ENCODE measurements around the gene ANXA10. TPM values are rescaled to one million over a fixed set of nuclear protein-coding genes. Genes with fewer than 3 reads are reported as not detected.

ANXA10 gene
- total and polyA plus RNA-seq, 2 of the 4 experiments (the other 2 are of a cell fraction) = 0.44 to 0.72 TPM

GRCh38 chr4:168074861-168075260 lies 17.5 kb upstream of the ANXA10 start:
- H2AK9ac ChIP-seq (replicated peaks; ENCODE audit: low read depth, low read length, poor library complexity) = no peak overlapping the region
- H3K4me2 ChIP-seq (ENCODE audit: low read depth, low read length) = no peak overlapping the region
- no peak overlapping the region for H2AFZ ChIP-seq (replicated peaks; ENCODE audit: low read length, poor library complexity)
- peak; percentile 55 for TF ChIP-seq MAFK (IDR thresholded peaks at IDR 0.05; ENCODE audit: low read depth, low read length)
- TF ChIP-seq BHLHE40 (IDR thresholded peaks at IDR 0.05; ENCODE audit: low read depth, low read length) = no peak
- TF ChIP-seq RFX5 (IDR thresholded peaks at IDR 0.05; ENCODE audit: low read depth, low read length) = no peak
- no peak overlapping the region for H3K18ac ChIP-seq (ENCODE audit: low read depth, low read length)
- H3K27me3 ChIP-seq (ENCODE audit: control insufficient read depth, insufficient read depth, low read length) = no peaks in the 10 kb centered on the region
- no peak for ATAC-seq (ENCODE audit: low read depth)
- in situ Hi-C loops (cut with MboI; ENCODE audit: low sequenced_read_pairs) = loop anchor here (5.0 kb wide), 1 partner anchor 1053 kb away; no protein-coding TSS in a partner anchor
- H3K4me1 ChIP-seq (ENCODE audit: control insufficient read depth, insufficient read depth, low read length) = no peaks in the 10 kb centered on the region
- dilution Hi-C loops (cut with HindIII; ENCODE audit: low sequenced_read_pairs, unreplicated experiment) = no loop called here
- POLR2A ChIA-PET (ENCODE audit: unreplicated experiment) = no interaction called here
- H3K9me1 ChIP-seq (ENCODE audit: insufficient read depth, low read length) = no peaks in the 10 kb centered on the region
- CTCF ChIA-PET = no interaction called here
- WGBS, 2 experiments (ENCODE audit: extremely low coverage in 2 of 2, insufficient read length in 1 of 2) = no CpG with 5 or more reads among the region's 4 CpGs
- H3K27ac ChIP-seq (ENCODE audit: insufficient read depth, low read length) = no peak overlapping the region
- H3K23ac ChIP-seq (ENCODE audit: low read depth, low read length) = no peak overlapping the region
- H4K91ac ChIP-seq (ENCODE audit: insufficient read depth, low read depth, low read length) = no peak overlapping the region
- no peak overlapping the region for H2BK120ac ChIP-seq (ENCODE audit: low read depth, low read length)
- H3K9me3 ChIP-seq (ENCODE audit: control insufficient read depth, insufficient read depth, low read length) = no peaks in the 10 kb centered on the region
- no peak overlapping the region for H2BK20ac ChIP-seq (ENCODE audit: low read depth, low read length)
- no peak for DNase-seq
- H3K14ac ChIP-seq (replicated peaks; ENCODE audit: low read depth, low read length) = no peak overlapping the region
- no peak overlapping the region for H2BK5ac ChIP-seq (ENCODE audit: low read depth, low read length, poor library complexity, severe bottlenecking)
- no peak overlapping the region for H2BK15ac ChIP-seq (ENCODE audit: low read depth, low read length)
- H4K5ac ChIP-seq (ENCODE audit: low read depth, low read length) = no peak overlapping the region
- intact Hi-C loops (cut with micrococcal nuclease) = loop anchor here (5.0 kb wide), 1 partner anchor 1908 kb away; no protein-coding TSS in a partner anchor
- no peaks in the 10 kb centered on the region for H3K79me1 ChIP-seq (ENCODE audit: low read depth in 1 of 2, low read length in 2 of 2)
- H3K4me3 ChIP-seq (ENCODE audit: insufficient read depth, low read depth, low read length) = no peak overlapping the region
- H4K20me1 ChIP-seq (ENCODE audit: insufficient read depth, low read length) = no peaks in the 10 kb centered on the region
- no peak overlapping the region for H2AK5ac ChIP-seq (ENCODE audit: low read depth, low read length)
- H4K8ac ChIP-seq (ENCODE audit: low read depth in 2 of 2, low read length in 2 of 2) = no peak overlapping the region
- no peak overlapping the region for H3K4ac ChIP-seq (ENCODE audit: low read depth, low read length)
- no peak overlapping the region for H3K56ac ChIP-seq (ENCODE audit: extremely low read depth, insufficient read depth, low read length)
- no TSS peak for BruUV-seq (replicated peaks)
- H3K9ac ChIP-seq (ENCODE audit: low read depth, low read length) = no peak overlapping the region
- H3K36me3 ChIP-seq (ENCODE audit: control insufficient read depth, insufficient read depth, low read length) = no peaks in the 10 kb centered on the region
